GM18507 (cell line): ENCODE results near the gene DNAJB7.
"Not testable (repeated sequence)": the region's sequence is repeated elsewhere in the genome, so short reads cannot be mapped to it uniquely, and the experiment has no call there.

Source experiments
- DNase-seq: peaks from one replicate; pipeline ENCODE4 v3.0.0; 2011; ENCODE audit warnings: low read depth; ENCODE audit not compliant: insufficient read length; ENCODE audit errors: extremely low spot score
- FAIRE-seq: peaks from 2 replicates; lab custom pipeline; 2011; peaks lifted over from hg19 to GRCh38; lab: Jason Lieb, UNC

The DNAJB7 gene

GRCh38 chr22:40853333-40853732, 8.6 kb downstream of the DNAJB7 start:
- FAIRE-seq (no peak), DNase-seq (no peak)

GRCh38 chr22:40845816-40846215, 16.1 kb downstream of the DNAJB7 start:
- not testable (repeated sequence) for FAIRE-seq

DNA sequence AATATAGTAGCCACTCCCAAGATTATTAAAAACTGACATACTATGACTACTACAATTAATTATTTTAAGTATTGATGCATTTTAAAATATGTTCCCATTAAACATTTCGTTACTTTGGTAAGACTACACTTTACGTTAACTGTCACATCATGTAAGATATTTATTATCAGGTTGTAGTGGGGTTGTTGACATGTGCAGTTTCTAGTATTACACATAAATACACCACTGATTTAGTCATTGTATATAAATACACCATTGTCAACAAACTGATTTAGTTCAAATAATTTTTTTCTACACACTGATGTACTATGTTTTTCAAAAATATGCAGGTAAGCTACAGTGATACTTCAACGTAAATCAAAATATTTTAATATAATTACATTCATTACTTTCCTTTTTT, 17.0 kb downstream of the DNAJB7 start:
- DNase-seq (no peak), FAIRE-seq (no peak)

More at GRCh38 chr22:40845816-40846215, 16.1 kb downstream of the DNAJB7 start:
- DNase-seq, result not testable (repeated sequence)

DNA sequence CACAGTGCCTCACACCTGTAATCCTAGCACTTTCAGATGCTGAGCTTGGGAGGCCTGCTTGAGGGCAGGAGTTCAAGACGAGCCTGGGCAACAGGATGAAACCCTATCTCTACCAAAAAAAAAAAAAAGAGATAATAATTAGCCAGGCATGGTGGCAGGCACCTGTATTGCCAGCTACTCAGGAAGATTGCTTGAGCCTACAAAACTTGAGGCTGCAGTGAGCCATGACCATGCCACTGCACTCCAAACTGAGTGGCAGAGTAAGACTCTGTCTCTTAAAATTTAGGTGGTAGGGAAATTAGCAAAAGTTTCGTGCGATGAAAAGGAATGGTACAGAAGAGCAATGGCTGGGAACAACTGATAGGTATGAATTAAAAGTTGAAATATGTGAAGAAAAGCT, 23.4 kb downstream of the DNAJB7 start:
- FAIRE-seq (no peak), DNase-seq (no peak)

DNA sequence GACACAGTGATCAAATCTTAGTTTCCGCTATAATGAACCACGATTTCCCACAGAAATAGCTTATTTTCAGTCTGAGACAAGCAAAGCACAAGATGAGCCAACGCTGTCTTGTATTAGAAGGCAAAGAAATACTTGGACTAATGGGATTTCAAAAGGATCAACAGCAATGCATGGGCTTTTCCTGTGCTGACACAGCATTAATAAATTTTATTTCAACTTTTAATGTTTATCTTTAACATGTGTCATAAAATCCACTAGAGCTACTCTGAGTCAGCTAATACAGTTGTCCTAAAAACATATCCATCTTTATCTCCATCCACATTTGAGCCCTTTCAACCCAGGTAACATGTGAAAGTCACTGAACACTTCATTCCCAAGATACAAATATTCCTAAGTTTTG, 27.3 kb downstream of the DNAJB7 start:
- no peak for DNase-seq
- FAIRE-seq, result no peak

GRCh38 chr22:40829131-40829530, 32.8 kb downstream of the DNAJB7 start:
- DNase-seq (no peak), FAIRE-seq (no peak)

- DNase-seq (no peak), FAIRE-seq (no peak)
Observed at GRCh38 chr22:40826984-40827741, 34.8 kb downstream of the DNAJB7 start.

- not testable (repeated sequence) for FAIRE-seq, DNase-seq
Observed at GRCh38 chr22:40826292-40826691, 35.6 kb downstream of the DNAJB7 start.

DNA sequence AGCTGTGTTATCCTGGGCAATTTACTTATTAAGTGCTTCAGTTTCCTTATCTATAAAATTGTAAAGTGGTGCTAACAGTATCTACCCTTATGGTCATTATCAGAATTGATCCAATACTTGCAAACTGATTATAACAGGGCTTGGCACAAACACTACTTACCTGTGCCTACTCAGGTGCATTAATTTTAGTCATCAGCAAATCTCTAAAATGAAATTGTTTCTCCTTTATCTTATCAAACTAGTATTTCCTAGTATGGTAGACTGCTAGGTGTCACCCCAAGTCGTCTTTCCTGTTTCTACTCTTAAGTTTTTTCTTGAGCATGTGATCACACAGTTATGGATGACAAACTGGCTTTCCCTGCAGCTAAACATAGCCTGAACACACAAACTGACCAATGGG, 38.5 kb downstream of the DNAJB7 start:
- no peak for FAIRE-seq

DNA sequence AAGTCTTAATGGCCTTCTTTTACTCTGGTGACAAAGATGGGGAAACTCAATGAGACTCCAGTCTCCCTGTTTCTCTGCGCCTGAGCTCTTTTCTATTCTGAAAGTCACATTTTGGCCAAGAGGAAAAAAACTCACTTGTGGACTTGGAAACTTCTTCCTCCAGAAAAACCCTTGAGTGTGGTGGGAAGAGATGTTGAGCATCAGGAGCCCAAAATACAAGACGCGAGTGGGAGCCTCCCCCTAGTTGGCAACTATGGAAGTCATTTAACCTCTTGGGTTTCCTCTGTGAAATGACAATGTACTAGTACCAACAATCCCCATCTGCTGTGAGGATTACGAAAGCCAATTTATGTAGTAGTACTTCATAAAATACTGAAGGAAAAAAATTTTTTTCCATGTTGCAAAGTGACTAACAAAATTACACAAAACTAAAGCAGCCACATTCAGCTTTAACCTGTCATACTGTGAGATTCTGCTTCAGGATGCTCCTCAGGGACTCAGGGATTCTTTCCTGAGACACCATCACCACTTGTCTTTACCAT, 42.2 kb downstream of the DNAJB7 start:
- DNase-seq, result no peak
- no peak for FAIRE-seq

More for the DNA sequence above, 38.5 kb downstream of the DNAJB7 start:
- no peak for DNase-seq

GRCh38 chr22:40818747-40819598, 42.9 kb downstream of the DNAJB7 start, which contains the start of gene SLC25A17:
Gene SLC25A17, minus strand, starts transcription at chr22:40819346. Its CDS starts 98 bp downstream, at chr22:40819248.
- FAIRE-seq (peak; percentile 79), DNase-seq (peak; percentile 93)

DNA sequence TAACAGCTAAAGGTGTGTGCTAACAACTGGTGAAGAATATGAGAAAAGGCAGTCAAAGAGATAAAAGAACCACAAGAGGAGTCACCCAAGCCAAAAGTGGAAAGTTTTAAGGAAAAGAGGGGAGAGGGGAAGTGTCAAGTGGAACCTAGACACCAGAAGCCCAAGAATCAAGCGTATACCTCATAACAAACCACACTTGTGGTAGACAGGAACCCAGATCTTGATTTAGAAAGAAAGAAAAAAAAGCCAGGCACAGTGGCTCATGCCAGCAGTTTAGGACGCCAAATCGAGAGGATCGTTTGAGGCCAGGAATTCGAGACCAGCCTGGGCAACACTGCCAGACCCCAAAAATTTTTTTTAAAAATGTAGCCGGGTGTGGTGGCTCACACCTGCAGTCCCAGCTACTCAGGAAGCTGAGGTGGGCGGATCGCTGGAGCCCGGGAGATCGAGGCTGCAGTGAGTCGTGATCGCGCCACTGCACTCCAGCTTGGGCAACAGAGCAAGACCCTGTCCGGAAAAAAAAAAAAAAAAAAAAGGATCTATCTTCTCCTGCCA, 43.6 kb downstream of the DNAJB7 start:
- DNase-seq, result no peak
- no peak for FAIRE-seq

DNA sequence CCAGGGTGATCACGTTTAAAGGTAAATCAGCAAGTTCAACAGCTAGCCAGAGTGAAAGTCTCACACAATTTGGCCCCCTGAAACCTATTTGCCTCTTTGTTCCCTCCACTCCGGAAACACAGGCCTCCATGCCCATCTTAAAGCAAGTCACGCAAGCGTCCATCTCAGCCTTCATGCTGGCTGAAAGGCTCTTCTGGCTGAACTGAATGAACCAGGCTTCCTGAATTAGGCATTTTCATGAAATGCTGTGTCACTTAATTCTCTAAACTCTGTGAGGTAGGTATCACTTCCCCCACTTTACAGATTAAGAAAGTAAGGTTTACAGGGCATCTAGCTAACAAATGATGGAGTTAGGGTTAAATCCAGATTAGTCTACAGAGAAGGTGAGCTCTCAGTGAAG, 44.2 kb downstream of the DNAJB7 start:
- DNase-seq, result peak; percentile 5
- FAIRE-seq, result peak; percentile 58

DNA sequence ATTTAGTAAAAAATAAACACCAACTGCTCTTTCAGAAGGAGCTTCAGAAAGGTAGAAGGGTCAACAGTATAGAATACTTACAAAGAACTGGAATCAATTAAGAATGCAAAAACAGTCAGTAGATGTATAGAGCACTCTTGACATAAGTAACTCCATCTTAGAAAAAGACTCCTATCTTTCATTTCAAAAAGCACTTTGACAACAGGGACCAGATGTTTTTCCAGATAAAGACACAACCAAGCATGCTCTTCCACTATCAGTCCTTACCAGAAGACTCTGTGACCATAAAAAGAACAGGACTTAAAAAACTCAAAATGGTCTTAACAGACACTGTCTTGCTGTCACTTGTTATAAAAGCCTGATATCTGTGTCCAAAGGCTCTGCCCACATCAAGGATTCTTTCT, 48.0 kb downstream of the DNAJB7 start:
- no peak for DNase-seq
- FAIRE-seq, result no peak
